NCI-H526 (cell line): ENCODE data around the gene IGLL5.

ENCODE experiments used
- DNase-seq, 2 experiments: peaks; one replicate each; lab custom pipeline; 2025; lab: John Stamatoyannopoulos, UW

The IGLL5 gene

GRCh38 chr22:22863001-22863400 is 24.6 kb upstream of the IGLL5 start:
- no peak for DNase-seq

GRCh38 chr22:22865311-22866072 is 22.1 kb upstream of the IGLL5 start:
- no peak for DNase-seq

- no peak for DNase-seq
Measured at GRCh38 chr22:22866381-22867111, 21.1 kb upstream of the IGLL5 start.

DNA sequence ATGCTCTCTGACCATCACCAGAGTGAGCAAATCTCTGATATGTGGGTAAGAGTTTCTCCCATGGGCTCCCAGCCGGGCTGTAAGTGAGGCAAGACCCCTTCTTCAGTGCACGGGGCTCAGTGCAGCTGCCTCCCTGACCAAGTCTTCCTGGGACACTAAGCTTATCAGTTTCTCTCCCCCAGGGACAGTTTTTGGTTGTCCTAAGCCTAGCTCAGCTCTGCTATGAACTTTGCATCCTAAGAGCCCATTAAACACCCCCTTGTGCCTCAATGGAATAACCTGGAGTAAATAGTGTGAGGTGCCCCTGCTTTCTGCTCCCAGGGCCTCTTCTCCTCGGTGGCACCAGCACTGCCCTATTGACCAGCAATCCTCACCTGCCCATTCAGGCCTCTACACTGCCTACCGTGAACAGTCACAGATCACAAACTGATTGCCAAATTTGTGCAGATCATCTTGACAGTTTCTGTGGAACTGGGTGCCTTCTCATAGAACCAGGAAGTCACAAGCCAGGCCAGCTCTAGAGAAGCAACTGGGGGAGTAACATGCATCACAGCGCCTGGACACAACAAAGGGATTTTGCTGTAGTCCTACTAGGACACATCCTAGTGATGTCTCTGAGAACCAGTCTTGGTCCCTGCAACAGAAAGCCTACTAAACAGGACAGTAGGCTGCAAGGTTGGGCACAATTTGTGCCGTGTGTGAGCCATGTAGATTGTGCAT is 19.5 kb upstream of the IGLL5 start:
- no peak for DNase-seq

- DNase-seq = peak in 1 of 2 experiments; percentile 14
Measured at GRCh38 chr22:22870577-22871404, 16.8 kb upstream of the IGLL5 start.

- no peak for DNase-seq
Measured at GRCh38 chr22:22871536-22872278, 15.9 kb upstream of the IGLL5 start.

GRCh38 chr22:22872722-22873708 is 14.6 kb upstream of the IGLL5 start:
- no peak for DNase-seq

DNA sequence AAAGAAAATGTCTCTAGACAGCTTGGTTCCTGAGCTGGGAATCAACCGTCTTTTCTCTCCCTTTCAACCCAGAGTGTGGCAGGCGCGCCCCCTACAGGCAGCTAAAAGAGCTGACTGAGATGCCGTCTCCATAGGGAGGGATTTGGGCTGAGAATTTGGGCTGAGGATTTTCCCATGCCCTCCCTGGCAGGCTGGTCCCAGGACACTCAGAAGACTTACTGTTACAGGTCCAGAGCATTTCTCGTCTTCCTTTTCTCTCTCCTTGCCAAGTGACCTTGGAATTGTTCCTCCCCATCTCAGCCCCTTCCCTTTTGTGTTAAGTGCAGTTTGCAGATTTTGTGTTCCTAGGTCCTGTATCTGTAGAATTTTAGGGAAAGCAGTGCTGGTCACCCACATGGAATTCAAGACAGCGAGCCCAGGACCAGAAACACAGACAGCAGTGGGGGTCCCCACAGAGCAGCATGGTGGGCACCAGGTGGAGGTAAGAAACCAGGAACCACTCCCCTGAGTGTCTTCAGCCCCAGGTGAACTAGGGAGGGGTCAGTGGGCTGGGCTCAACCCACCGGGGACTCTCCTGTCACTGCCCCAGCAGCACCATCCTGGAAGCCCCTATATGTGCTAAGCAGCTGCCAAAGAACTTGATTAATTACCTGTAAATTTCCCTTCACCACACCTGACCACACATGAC is 9.9 kb upstream of the IGLL5 start:
- DNase-seq = peak in 1 of 2 experiments; percentile 63

GRCh38 chr22:22878211-22878570 is 9.4 kb upstream of the IGLL5 start:
- no peak for DNase-seq

GRCh38 chr22:22878801-22879674 is 8.6 kb upstream of the IGLL5 start:
- DNase-seq = no peak

GRCh38 chr22:22879675-22880155 is 7.9 kb upstream of the IGLL5 start:
- no peak for DNase-seq

- peak in 1 of 2 experiments; percentile 40 for DNase-seq
Measured at GRCh38 chr22:22880645-22881044, 7.0 kb upstream of the IGLL5 start.

DNA sequence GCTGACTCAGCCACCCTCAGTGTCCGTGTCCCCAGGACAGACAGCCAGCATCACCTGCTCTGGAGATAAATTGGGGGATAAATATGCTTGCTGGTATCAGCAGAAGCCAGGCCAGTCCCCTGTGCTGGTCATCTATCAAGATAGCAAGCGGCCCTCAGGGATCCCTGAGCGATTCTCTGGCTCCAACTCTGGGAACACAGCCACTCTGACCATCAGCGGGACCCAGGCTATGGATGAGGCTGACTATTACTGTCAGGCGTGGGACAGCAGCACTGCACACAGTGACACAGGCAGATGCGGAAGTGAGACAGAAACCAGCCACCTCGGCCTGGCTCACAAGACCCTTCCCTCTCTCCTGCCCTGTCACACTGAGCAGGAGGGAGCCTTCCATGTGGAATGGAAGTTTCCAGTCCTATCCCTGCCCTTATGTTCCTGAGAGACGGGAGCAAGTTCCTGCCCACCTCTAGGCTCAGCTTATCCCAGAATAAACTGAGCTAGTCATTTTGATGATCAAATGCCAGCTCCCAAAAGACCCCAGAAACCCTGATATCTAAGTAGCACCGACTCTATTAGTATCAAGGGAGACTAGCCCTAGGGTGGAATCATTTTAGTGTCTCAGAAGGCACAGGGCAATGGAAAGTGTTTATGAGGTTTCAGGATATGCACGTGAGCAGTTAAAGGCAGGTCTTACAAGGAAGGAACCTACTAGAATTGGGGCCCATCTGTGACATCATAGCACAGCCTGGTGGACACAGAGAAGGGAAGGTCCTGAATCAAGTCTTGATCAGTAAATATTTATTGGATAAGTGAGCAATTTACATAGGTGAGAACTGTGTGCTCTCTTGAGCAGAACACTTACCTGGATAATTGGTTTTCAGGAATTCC is 6.3 kb upstream of the IGLL5 start:
- DNase-seq = no peak

DNA sequence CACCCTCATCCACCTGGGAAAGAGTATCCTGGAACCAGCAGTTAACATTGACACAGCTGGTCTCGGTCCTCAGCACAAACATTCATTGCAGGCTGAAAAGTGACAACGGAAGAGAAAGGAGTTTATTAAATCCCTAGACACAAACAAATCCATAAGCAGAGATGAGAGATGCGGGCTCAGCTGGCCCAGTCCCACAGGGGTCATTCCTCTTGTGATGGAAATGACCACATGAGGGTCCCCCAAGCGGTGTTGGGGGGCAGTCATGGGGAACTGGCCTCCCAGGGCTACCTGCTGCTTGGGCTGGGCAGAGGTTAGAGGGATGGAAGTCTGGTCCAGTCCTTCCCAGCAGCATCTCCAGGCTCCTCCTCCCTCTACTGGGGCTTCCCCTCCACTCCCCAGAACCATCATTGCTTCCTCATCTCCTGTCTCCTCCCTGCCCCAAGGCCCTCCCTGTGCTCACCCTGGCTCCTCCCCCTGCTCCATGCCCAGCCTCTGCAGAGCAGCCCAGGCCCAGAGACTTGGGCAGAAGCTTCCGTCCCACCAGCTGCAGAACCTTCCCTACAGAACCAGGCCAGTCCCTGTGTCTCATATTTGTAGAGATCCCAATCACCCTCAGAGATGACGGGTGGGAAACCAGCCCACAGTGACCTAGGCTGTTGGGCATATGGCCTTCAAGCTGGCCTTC is 5.4 kb upstream of the IGLL5 start:
- DNase-seq = no peak

- no peak for DNase-seq
Measured at GRCh38 chr22:22883090-22883727, 4.4 kb upstream of the IGLL5 start.
